HEK293 (cell line): Measurements from ENCODE around the gene CAPRIN2.

Experiments used
- CTCF ChIP-seq: fragments of 450-650 bp; formaldehyde crosslinking; IDR thresholded peaks from 2 replicates; pipeline ENCODE4 v1.5.1; 2016; ENCODE audit warnings: missing biosample characterization, missing genetic modification characterization
- MEIS1 ChIP-seq: sonication (generic); formaldehyde crosslinking; IDR thresholded peaks from 2 replicates; pipeline ENCODE4 v1.8.1; 2022; ENCODE audit warnings: missing genetic modification reagents, mild to moderate bottlenecking, borderline replicate concordance
- ZBTB7A ChIP-seq: fragments of 450-650 bp; formaldehyde crosslinking; IDR thresholded peaks from 2 replicates; pipeline ENCODE4 v1.5.1; 2016; ENCODE audit warnings: low read depth, missing biosample characterization, missing genetic modification characterization
- ZBTB8A ChIP-seq: fragments of 450-650 bp; formaldehyde crosslinking; IDR thresholded peaks from 2 replicates; pipeline ENCODE4 v1.5.1; 2016; ENCODE audit warnings: missing biosample characterization, missing genetic modification characterization
- ZNF311 ChIP-seq: fragments of 450-650 bp; formaldehyde crosslinking; IDR thresholded peaks from 2 replicates; pipeline ENCODE4 v1.5.1; 2017; ENCODE audit warnings: missing biosample characterization, missing genetic modification characterization, borderline replicate concordance
- ZNF433 ChIP-seq: fragments of 450-650 bp; formaldehyde crosslinking; IDR thresholded peaks from 2 replicates; pipeline ENCODE4 v1.5.1; 2016; ENCODE audit warnings: missing biosample characterization, missing genetic modification characterization, low read depth
- ZNF510 ChIP-seq: fragments of 450-650 bp; formaldehyde crosslinking; IDR thresholded peaks from 2 replicates; pipeline ENCODE4 v1.5.1; 2018; ENCODE audit warnings: mild to moderate bottlenecking, missing genetic modification characterization, missing biosample characterization; ENCODE audit not compliant: insufficient replicate concordance
- ZSCAN30 ChIP-seq: fragments of 450-650 bp; IDR thresholded peaks from 2 replicates; pipeline ENCODE4 v1.5.1; 2018; ENCODE audit warnings: missing biosample characterization, mild to moderate bottlenecking, missing genetic modification characterization, moderate library complexity
- TF ChIP-seq, protein P1 (sequence below): fragments of 450-650 bp; IDR thresholded peaks from 2 replicates; pipeline ENCODE4 v1.5.1; 2018; ENCODE audit warnings: missing biosample characterization, missing genetic modification characterization
- TF ChIP-seq, protein P2 (sequence below): fragments of 450-650 bp; formaldehyde crosslinking; conservative IDR thresholded peaks from 2 replicates; pipeline ENCODE4 v1.5.1; 2016; ENCODE audit warnings: low read depth, missing biosample characterization, missing genetic modification characterization

DNA sequence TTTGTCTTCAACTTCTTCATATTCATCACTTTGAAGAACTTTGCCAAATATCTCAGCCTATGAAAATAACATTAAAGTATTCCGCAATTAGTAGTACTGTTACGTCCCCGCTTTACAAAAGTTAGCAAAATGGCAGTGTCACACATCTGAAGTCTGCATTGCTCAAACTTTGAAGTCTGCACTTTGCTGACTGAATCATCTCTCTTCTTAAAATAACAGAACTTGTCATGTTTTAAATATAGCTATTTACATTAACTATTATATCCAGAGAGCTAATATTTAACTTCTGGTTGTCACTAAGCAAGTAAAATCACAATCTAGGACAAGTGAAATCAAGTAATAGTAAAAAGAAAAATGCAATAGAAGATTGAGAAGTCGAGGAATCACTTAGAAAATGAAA lies 93.5 kb downstream of the CAPRIN2 start:
- TF ChIP-seq MEIS1 (CRISPR knock-in tag) (no peak), ZSCAN30 (no peak), ZNF311 (tag by site-specific recombination) (no peak), CTCF (tag by site-specific recombination) (no peak), ZNF510 (tag by site-specific recombination) (no peak), ZNF433 (tag by site-specific recombination) (no peak), ZBTB7A (tag by site-specific recombination) (no peak), ZBTB8A (no peak)
- TF ChIP-seq, protein P1, sequence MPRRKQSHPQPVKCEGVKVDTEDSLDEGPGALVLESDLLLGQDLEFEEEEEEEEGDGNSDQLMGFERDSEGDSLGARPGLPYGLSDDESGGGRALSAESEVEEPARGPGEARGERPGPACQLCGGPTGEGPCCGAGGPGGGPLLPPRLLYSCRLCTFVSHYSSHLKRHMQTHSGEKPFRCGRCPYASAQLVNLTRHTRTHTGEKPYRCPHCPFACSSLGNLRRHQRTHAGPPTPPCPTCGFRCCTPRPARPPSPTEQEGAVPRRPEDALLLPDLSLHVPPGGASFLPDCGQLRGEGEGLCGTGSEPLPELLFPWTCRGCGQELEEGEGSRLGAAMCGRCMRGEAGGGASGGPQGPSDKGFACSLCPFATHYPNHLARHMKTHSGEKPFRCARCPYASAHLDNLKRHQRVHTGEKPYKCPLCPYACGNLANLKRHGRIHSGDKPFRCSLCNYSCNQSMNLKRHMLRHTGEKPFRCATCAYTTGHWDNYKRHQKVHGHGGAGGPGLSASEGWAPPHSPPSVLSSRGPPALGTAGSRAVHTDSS (tag by site-specific recombination) = no peak
- TF ChIP-seq, protein P2, sequence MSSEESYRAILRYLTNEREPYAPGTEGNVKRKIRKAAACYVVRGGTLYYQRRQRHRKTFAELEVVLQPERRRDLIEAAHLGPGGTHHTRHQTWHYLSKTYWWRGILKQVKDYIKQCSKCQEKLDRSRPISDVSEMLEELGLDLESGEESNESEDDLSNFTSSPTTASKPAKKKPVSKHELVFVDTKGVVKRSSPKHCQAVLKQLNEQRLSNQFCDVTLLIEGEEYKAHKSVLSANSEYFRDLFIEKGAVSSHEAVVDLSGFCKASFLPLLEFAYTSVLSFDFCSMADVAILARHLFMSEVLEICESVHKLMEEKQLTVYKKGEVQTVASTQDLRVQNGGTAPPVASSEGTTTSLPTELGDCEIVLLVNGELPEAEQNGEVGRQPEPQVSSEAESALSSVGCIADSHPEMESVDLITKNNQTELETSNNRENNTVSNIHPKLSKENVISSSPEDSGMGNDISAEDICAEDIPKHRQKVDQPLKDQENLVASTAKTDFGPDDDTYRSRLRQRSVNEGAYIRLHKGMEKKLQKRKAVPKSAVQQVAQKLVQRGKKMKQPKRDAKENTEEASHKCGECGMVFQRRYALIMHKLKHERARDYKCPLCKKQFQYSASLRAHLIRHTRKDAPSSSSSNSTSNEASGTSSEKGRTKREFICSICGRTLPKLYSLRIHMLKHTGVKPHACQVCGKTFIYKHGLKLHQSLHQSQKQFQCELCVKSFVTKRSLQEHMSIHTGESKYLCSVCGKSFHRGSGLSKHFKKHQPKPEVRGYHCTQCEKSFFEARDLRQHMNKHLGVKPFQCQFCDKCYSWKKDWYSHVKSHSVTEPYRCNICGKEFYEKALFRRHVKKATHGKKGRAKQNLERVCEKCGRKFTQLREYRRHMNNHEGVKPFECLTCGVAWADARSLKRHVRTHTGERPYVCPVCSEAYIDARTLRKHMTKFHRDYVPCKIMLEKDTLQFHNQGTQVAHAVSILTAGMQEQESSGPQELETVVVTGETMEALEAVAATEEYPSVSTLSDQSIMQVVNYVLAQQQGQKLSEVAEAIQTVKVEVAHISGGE (tag by site-specific recombination) = no peak
